ENCODE data around the gene YKT6.

GRCh38 chr7:44236333-44236728, 35.6 kb downstream of the YKT6 start:
- TF ChIP-seq CTCF (IDR thresholded peaks at IDR 0.05) (no peak), POLR2A (IDR thresholded peaks at IDR 0.05) (no peak)

All from vagina (tissue), 2 donors.